Fibroblast of villous mesenchyme (primary cell): ENCODE data around the gene NT5C1B. TPM values are rescaled to one million over a fixed set of nuclear protein-coding genes. Genes with fewer than 3 reads are reported as not detected.

ENCODE experiments used
- DNase-seq: peaks from one replicate; pipeline ENCODE4 v3.0.0-alpha.2; 2010; ENCODE audit warnings: low read depth
- H3K4me3 ChIP-seq: 2 replicates; pipeline ENCODE4 v1.5.1; 2011; ENCODE audit warnings: low read depth, mild to moderate bottlenecking, low read length
- CTCF ChIP-seq: IDR thresholded peaks from 2 replicates; pipeline ENCODE4 v1.5.1; 2012; ENCODE audit warnings: low read depth, mild to moderate bottlenecking, low read length; ENCODE audit not compliant: insufficient read depth
- total RNA-seq: library from RNA; depleted of rRNA; stranded (reverse); fragments of >200 nt; gene quantifications from 2 replicates; pipeline ENCODE4 v1.2.3, GENCODE V29; 2012

Gene NT5C1B
- total RNA-seq, 1 donor, result not detected

GRCh38 chr2:18548621-18549020, 40.7 kb downstream of the NT5C1B start:
- H3K4me3 ChIP-seq, result no peak overlapping the region
- DNase-seq, result no peak
- no peak for TF ChIP-seq CTCF

- H3K4me3 ChIP-seq, result no peak overlapping the region
- DNase-seq, result peak; percentile 12
- TF ChIP-seq CTCF, result no peak
These were observed 42.8 kb downstream of the NT5C1B start for GRCh38 chr2:18546567-18546966.

- no peak for DNase-seq
- H3K4me3 ChIP-seq, result no peak overlapping the region
- no peak for TF ChIP-seq CTCF
These were observed 44.0 kb downstream of the NT5C1B start for GRCh38 chr2:18545384-18545783.

- no peak overlapping the region for H3K4me3 ChIP-seq
- no peak for DNase-seq
- no peak for TF ChIP-seq CTCF
These were observed 45.2 kb downstream of the NT5C1B start for GRCh38 chr2:18544171-18544570.

- H3K4me3 ChIP-seq, result no peak overlapping the region
- DNase-seq, result no peak
- no peak for TF ChIP-seq CTCF
These were observed 48.5 kb downstream of the NT5C1B start for GRCh38 chr2:18540872-18541271.

GRCh38 chr2:18536697-18537096, 52.7 kb downstream of the NT5C1B start:
- no peak for DNase-seq
- TF ChIP-seq CTCF, result no peak
- H3K4me3 ChIP-seq, result no peak overlapping the region

- H3K4me3 ChIP-seq, result no peak overlapping the region
- DNase-seq, result peak; percentile 64
- no peak for TF ChIP-seq CTCF
These were observed 53.3 kb downstream of the NT5C1B start for GRCh38 chr2:18536100-18536499.
